ENCODE results near the gene TAF1D. TPM values are rescaled to one million over a fixed set of nuclear protein-coding genes. Genes with fewer than 3 reads are reported as not detected.

The TAF1D gene
- total RNA-seq, 1 donor from 2014 or later = 131 TPM

GRCh38 chr11:93772123-93772522, 30.8 kb upstream of the TAF1D start:
- TF ChIP-seq CTCF (IDR thresholded peaks at IDR 0.05; ENCODE audit: unreplicated experiment) = no peak
- Mint-ChIP-seq H3K4me3 (ENCODE audit: unreplicated experiment) (no peak overlapping the region), H3K9me3 (ENCODE audit: unreplicated experiment) (peaks cover 6% of the 10 kb centered on the region), H3K4me1 (ENCODE audit: unreplicated experiment) (peaks cover 16% of the 10 kb centered on the region), H3K27me3 (ENCODE audit: unreplicated experiment) (peaks cover 5% of the 10 kb centered on the region), H3K36me3 (ENCODE audit: low read depth, unreplicated experiment) (peaks cover 16% of the 10 kb centered on the region), H3K27ac (ENCODE audit: unreplicated experiment) (no peak overlapping the region)
- no peak for DNase-seq (ENCODE audit: low spot score)

- DNase-seq (ENCODE audit: low spot score) = no peak
- H3K27ac Mint-ChIP-seq (ENCODE audit: unreplicated experiment) = no peak overlapping the region
- no peak for TF ChIP-seq CTCF (IDR thresholded peaks at IDR 0.05; ENCODE audit: unreplicated experiment)
- H3K9me3 Mint-ChIP-seq (ENCODE audit: unreplicated experiment) = peaks cover 6% of the 10 kb centered on the region
- H3K27me3 Mint-ChIP-seq (ENCODE audit: unreplicated experiment) = peaks cover 5% of the 10 kb centered on the region
- no peak overlapping the region for H3K4me3 Mint-ChIP-seq (ENCODE audit: unreplicated experiment)
- H3K4me1 Mint-ChIP-seq (ENCODE audit: unreplicated experiment) = peaks cover 16% of the 10 kb centered on the region
- H3K36me3 Mint-ChIP-seq (ENCODE audit: low read depth, unreplicated experiment) = peaks cover 19% of the 10 kb centered on the region
Observed at GRCh38 chr11:93770160-93770559, 28.9 kb upstream of the TAF1D start.

GRCh38 chr11:93767018-93767417, 25.7 kb upstream of the TAF1D start:
- Mint-ChIP-seq H3K4me3 (ENCODE audit: unreplicated experiment) (no peak overlapping the region), H3K27me3 (ENCODE audit: unreplicated experiment) (peaks cover 2% of the 10 kb centered on the region), H3K4me1 (ENCODE audit: unreplicated experiment) (peaks cover 16% of the 10 kb centered on the region), H3K27ac (ENCODE audit: unreplicated experiment) (no peak overlapping the region), H3K9me3 (ENCODE audit: unreplicated experiment) (peaks cover 4% of the 10 kb centered on the region), H3K36me3 (ENCODE audit: low read depth, unreplicated experiment) (peaks cover 21% of the 10 kb centered on the region)
- DNase-seq (ENCODE audit: low spot score) = no peak
- TF ChIP-seq CTCF (IDR thresholded peaks at IDR 0.05; ENCODE audit: unreplicated experiment) = no peak

- no peak overlapping the region for H3K27ac Mint-ChIP-seq (ENCODE audit: unreplicated experiment)
- H3K4me1 Mint-ChIP-seq (ENCODE audit: unreplicated experiment) = peaks cover 16% of the 10 kb centered on the region
- H3K4me3 Mint-ChIP-seq (ENCODE audit: unreplicated experiment) = no peak overlapping the region
- no peaks in the 10 kb centered on the region for H3K9me3 Mint-ChIP-seq (ENCODE audit: unreplicated experiment)
- H3K36me3 Mint-ChIP-seq (ENCODE audit: low read depth, unreplicated experiment) = peaks cover 17% of the 10 kb centered on the region
- peaks cover 2% of the 10 kb centered on the region for H3K27me3 Mint-ChIP-seq (ENCODE audit: unreplicated experiment)
- no peak for TF ChIP-seq CTCF (IDR thresholded peaks at IDR 0.05; ENCODE audit: unreplicated experiment)
- no peak for DNase-seq (ENCODE audit: low spot score)
Observed at GRCh38 chr11:93766504-93766903, 25.2 kb upstream of the TAF1D start.

- peaks cover 18% of the 10 kb centered on the region for H3K36me3 Mint-ChIP-seq (ENCODE audit: low read depth, unreplicated experiment)
- DNase-seq (ENCODE audit: low spot score) = no peak
- peaks cover 13% of the 10 kb centered on the region for H3K4me1 Mint-ChIP-seq (ENCODE audit: unreplicated experiment)
- H3K27me3 Mint-ChIP-seq (ENCODE audit: unreplicated experiment) = peaks cover 2% of the 10 kb centered on the region
- H3K4me3 Mint-ChIP-seq (ENCODE audit: unreplicated experiment) = no peak overlapping the region
- H3K27ac Mint-ChIP-seq (ENCODE audit: unreplicated experiment) = no peak overlapping the region
- H3K9me3 Mint-ChIP-seq (ENCODE audit: unreplicated experiment) = no peaks in the 10 kb centered on the region
- no peak for TF ChIP-seq CTCF (IDR thresholded peaks at IDR 0.05; ENCODE audit: unreplicated experiment)
Observed at GRCh38 chr11:93765551-93765950, 24.3 kb upstream of the TAF1D start.
